ENCODE data around the gene PDGFC.
A peak's percentile ranks its signal among the peaks of the same experiment; 100 is the strongest.

Gene PDGFC

DNA sequence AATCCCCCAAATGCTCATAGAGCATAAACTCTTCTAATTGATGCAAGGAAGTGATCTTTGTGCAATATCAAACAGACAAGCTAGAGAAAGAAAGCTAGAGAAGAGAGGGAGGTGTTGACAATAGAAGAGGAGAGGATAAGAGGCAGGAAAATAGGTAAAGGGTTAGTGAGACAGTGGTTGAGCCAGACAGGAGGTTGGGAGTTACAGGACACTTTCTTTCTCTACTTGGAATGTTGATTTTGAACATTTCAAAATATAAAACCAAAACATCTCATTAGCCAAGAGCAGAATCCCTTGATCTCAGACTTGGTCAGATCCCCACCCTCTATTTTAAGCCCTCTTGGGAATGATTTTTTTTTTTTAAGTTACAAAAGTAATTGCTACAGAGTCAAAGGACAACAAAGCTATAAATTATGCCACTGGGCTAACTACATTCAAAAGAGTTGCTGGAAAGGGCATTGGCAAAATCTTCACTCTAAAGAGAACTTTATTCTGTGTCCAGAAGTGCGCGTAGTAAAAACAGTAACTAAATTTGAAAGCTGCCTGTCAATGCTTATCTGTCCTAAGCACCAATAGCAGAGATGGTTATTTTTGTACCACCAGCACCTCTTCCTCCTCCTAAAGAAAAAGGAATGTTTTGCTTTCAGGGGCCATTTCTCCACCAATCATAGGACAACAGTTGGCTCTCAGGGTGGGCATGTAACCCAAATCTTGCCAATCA lies 133.8 kb downstream of the PDGFC start:
- TF ChIP-seq, protein P1, sequence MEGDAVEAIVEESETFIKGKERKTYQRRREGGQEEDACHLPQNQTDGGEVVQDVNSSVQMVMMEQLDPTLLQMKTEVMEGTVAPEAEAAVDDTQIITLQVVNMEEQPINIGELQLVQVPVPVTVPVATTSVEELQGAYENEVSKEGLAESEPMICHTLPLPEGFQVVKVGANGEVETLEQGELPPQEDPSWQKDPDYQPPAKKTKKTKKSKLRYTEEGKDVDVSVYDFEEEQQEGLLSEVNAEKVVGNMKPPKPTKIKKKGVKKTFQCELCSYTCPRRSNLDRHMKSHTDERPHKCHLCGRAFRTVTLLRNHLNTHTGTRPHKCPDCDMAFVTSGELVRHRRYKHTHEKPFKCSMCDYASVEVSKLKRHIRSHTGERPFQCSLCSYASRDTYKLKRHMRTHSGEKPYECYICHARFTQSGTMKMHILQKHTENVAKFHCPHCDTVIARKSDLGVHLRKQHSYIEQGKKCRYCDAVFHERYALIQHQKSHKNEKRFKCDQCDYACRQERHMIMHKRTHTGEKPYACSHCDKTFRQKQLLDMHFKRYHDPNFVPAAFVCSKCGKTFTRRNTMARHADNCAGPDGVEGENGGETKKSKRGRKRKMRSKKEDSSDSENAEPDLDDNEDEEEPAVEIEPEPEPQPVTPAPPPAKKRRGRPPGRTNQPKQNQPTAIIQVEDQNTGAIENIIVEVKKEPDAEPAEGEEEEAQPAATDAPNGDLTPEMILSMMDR (conservative IDR thresholded peaks at IDR 0.05; ENCODE audit: low read length) = no peak
- peak; percentile 16 for DNase-seq (ENCODE audit: low read depth)
- H3K4me3 ChIP-seq (ENCODE audit: low read length) = no peak overlapping the region

DNA sequence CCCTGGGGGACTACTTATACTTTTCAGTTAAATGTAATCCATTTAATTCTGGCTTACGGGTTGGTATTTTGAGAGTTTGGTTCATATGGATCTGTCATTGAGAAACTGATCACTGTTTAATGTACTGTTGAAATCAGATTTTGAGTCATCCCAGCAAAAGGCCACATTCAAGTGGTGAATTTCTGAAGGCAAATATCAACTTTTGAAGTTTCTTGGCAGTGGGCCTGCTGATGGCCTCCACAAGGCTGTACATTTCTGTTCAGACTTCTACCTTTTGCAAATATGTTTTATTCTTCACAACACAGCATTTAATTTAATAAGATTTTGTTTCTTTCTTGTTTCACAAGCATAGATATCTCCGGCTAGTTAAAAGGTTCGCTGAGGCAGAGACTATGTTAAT lies 138.7 kb downstream of the PDGFC start:
- no peak overlapping the region for H3K4me3 ChIP-seq (ENCODE audit: low read length)
- TF ChIP-seq, protein P1 (conservative IDR thresholded peaks at IDR 0.05; ENCODE audit: low read length) = no peak
- no peak for DNase-seq (ENCODE audit: low read depth)

DNA sequence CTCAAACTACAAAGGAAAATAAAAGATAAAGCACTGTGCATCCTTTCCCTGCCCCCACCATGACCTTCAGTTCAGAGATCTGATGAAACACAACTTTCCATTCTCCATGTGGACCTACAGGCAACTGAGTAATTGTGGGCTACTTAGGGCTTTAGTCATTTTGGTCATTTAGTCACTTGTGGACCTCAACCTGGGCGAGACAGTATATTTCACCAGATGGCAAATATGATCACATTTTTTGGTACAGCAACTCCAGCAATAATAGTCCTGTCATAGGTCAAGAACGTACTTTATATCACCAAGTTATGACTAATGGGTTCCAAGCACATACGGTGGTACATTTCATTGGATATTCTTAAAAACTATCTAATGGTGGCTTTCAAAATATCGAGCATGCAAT lies 141.2 kb downstream of the PDGFC start:
- TF ChIP-seq, protein P1 (conservative IDR thresholded peaks at IDR 0.05; ENCODE audit: low read length) = no peak
- H3K4me3 ChIP-seq (ENCODE audit: low read length) = no peak overlapping the region
- DNase-seq (ENCODE audit: low read depth) = peak; percentile 85

DNA sequence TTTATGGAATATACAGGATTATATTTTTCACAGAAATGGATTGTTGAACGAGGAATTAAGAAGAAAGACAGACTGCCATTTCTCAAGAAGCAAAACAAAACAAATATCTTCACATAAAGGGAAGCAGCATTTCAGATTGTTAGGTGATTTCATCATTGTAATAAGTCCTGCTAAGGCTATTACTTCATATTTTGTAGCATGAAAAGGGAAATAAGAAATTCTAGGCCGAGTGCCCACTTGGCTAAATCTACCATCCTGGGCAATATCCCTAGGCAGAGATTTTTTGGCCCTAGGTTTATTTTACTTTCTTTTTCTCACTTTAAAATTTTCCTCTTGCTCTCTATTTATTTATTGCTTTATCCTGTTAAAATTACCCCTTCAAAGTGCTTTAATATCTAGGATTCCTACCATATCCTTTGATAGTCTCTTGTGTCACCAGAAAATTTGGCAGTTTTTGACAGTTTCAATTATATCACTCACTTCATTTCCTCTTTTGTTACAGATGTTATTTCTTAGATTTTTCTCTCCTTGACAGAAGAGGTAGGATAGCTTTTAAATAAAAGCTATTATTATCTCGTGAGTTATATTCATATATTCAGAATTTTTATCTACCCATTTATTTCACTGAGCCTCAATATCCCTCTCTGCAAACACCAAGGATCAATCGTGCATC lies 142.3 kb downstream of the PDGFC start:
- TF ChIP-seq, protein P1 (conservative IDR thresholded peaks at IDR 0.05; ENCODE audit: low read length) = no peak
- peak overlapping the region; percentile 18 for H3K4me3 ChIP-seq (ENCODE audit: low read length)
- peak; percentile 86 for DNase-seq (ENCODE audit: low read depth)

DNA sequence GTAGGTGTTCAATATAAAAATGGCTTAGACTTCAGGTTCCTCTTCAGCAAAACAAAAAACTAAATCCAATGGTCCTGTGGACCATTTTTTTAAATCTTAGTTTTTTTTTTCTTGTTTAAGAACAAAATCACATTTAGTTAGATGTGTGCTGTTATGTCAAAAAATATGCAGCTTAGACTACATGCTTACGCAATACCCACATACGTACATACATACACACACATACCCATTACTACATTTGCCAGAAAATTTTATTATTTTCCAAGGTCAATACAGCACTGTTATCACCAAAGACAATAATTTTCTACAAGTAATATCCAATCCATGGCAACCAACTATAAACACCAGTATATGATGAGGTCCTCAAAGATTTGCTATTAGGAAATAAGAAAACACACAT lies 144.1 kb downstream of the PDGFC start:
- TF ChIP-seq, protein P1 (conservative IDR thresholded peaks at IDR 0.05; ENCODE audit: low read length) = no peak
- DNase-seq (ENCODE audit: low read depth) = no peak
- H3K4me3 ChIP-seq (ENCODE audit: low read length) = no peak overlapping the region

DNA sequence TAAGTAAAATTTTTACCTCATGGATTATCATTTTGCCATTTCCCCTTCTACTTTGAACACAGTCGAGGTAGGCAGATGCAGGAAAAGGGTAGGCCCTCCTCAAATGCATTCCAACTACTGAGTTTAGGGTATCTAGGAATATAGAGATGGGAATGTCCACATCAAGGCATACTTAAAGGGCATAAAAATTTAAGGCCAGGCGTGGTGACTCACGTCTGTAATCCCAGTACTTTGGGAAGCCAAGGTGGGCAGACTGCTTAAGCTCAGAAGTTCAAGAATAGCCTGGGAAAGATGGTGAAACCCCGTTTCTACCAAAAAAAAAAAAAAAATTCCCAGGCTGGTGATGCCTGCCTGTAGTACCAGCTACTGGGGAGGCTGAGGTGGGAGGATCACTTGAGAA lies 146.5 kb downstream of the PDGFC start:
- H3K4me3 ChIP-seq (ENCODE audit: low read length) = no peak overlapping the region
- DNase-seq (ENCODE audit: low read depth) = no peak
- TF ChIP-seq, protein P1 (conservative IDR thresholded peaks at IDR 0.05; ENCODE audit: low read length) = no peak

Data from AG10803 (cell line).